GM20431 (cell line): Measurements from ENCODE around the gene NAV1.

Experiments
- in situ Hi-C: fragments of 300-500 bp; cut with MseI, MboI; formaldehyde crosslinking; loops from one replicate; pipeline ENCODE4 v1.15.0; 2020; ENCODE audit warnings: low sequenced_read_pairs; ENCODE audit not compliant: unreplicated experiment

The NAV1 gene

GRCh38 chr1:201503397-201504176 is 35.3 kb upstream of the NAV1 start:
- in situ Hi-C loops: no loop called here

GRCh38 chr1:201504179-201504631 is 34.7 kb upstream of the NAV1 start:
- in situ Hi-C loops: no loop called here

GRCh38 chr1:201504799-201505502 is 34.0 kb upstream of the NAV1 start:
- in situ Hi-C loops: no loop called here

- in situ Hi-C loops: no loop called here
Measured at GRCh38 chr1:201505503-201505890, 33.4 kb upstream of the NAV1 start.

GRCh38 chr1:201506092-201506491 is 32.8 kb upstream of the NAV1 start:
- in situ Hi-C loops: no loop called here

GRCh38 chr1:201506557-201507359 is 32.2 kb upstream of the NAV1 start, which contains the start of gene CSRP1:
TSS of gene CSRP1 (minus strand) at chr1:201507123. CDS start at chr1:201496303, 10,820 bp downstream.
- in situ Hi-C loops: no loop called here

- in situ Hi-C loops: no loop called here
Measured at GRCh38 chr1:201507360-201507675, 31.6 kb upstream of the NAV1 start.

- in situ Hi-C loops: no loop called here
Measured at GRCh38 chr1:201508809-201509208, 30.1 kb upstream of the NAV1 start.

GRCh38 chr1:201509601-201510374 is 29.1 kb upstream of the NAV1 start:
- in situ Hi-C loops: no loop called here

GRCh38 chr1:201510734-201511133 is 28.2 kb upstream of the NAV1 start:
- in situ Hi-C loops: no loop called here

- in situ Hi-C loops: no loop called here
Measured at GRCh38 chr1:201511396-201511940, 27.5 kb upstream of the NAV1 start.

GRCh38 chr1:201511941-201512539 is 26.9 kb upstream of the NAV1 start:
- in situ Hi-C loops: no loop called here

- in situ Hi-C loops: no loop called here
Measured at GRCh38 chr1:201513498-201514243, 25.3 kb upstream of the NAV1 start.

- in situ Hi-C loops: no loop called here
Measured at GRCh38 chr1:201514466-201514865, 24.5 kb upstream of the NAV1 start.

- in situ Hi-C loops: no loop called here
Measured at GRCh38 chr1:201515062-201515750, 23.7 kb upstream of the NAV1 start.

GRCh38 chr1:201515895-201516294 is 23.0 kb upstream of the NAV1 start:
- in situ Hi-C loops: no loop called here

- in situ Hi-C loops: no loop called here
Measured at GRCh38 chr1:201516511-201517127, 22.3 kb upstream of the NAV1 start.

- in situ Hi-C loops: no loop called here
Measured at GRCh38 chr1:201517631-201518030, 21.3 kb upstream of the NAV1 start.
